Brain microvascular endothelial cell (primary cell): ENCODE data around the gene PPP3CA.

ENCODE experiments used
- DNase-seq: peaks from one replicate; pipeline ENCODE4 v3.0.0-alpha.2; 2020
- H3K27ac ChIP-seq: fragments of 250-450 bp; sonication (Bioruptor Pico); 2 replicates; pipeline ENCODE4 v1.5.1; 2020; ENCODE audit warnings: mild to moderate bottlenecking, moderate library complexity
- H3K27me3 ChIP-seq: fragments of 250-450 bp; sonication (Bioruptor Pico); replicated peaks from 2 replicates; pipeline ENCODE4 v1.5.1; 2020; ENCODE audit warnings: mild to moderate bottlenecking
- H3K36me3 ChIP-seq: fragments of 250-450 bp; sonication (Bioruptor Pico); replicated peaks from 2 replicates; pipeline ENCODE4 v1.5.1; 2020; ENCODE audit warnings: mild to moderate bottlenecking
- H3K4me3 ChIP-seq: 2 replicates; pipeline ENCODE4 v1.5.1; 2011; ENCODE audit warnings: low read depth, mild to moderate bottlenecking, control low read depth, low read length, moderate library complexity
- in situ Hi-C: cut with HindIII; loops from 2 replicates; pipeline ENCODE4 v1.10.0; 2017; ENCODE audit warnings: low sequenced_read_pairs, low pct_ligation_motif_present
- TF ChIP-seq, protein P1 (sequence below): IDR thresholded peaks from 2 replicates; pipeline ENCODE4 v1.5.1; 2011; ENCODE audit warnings: low read depth, mild to moderate bottlenecking, moderate library complexity, low read length, control low read depth, inconsistent platforms; ENCODE audit errors: missing control alignments

PPP3CA gene

DNA sequence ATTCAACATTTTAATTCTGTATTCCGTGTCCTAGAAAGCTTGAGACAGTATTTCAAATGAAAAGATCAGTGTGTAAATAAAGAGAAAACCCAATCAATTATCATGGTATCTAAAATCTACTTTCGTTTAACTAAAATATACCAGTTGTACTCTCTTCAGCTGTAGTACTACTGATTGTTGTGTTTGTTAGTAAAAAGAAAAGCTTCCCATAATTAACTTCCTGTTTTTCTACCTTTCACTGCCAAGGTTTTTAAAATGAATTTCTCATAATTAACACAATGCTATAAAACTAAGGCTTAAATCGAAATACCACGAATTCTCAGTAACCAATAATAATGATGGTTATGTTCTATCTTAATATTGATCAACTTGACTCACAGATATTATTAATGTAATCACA lies 37.4 kb downstream of the PPP3CA start:
- Histone ChIP-seq H3K4me3 (no peak overlapping the region), H3K27ac (no peak overlapping the region), H3K27me3 (no peaks in the 10 kb centered on the region), H3K36me3 (no peaks in the 10 kb centered on the region)
- in situ Hi-C loops, result no loop called here
- TF ChIP-seq, protein P1, sequence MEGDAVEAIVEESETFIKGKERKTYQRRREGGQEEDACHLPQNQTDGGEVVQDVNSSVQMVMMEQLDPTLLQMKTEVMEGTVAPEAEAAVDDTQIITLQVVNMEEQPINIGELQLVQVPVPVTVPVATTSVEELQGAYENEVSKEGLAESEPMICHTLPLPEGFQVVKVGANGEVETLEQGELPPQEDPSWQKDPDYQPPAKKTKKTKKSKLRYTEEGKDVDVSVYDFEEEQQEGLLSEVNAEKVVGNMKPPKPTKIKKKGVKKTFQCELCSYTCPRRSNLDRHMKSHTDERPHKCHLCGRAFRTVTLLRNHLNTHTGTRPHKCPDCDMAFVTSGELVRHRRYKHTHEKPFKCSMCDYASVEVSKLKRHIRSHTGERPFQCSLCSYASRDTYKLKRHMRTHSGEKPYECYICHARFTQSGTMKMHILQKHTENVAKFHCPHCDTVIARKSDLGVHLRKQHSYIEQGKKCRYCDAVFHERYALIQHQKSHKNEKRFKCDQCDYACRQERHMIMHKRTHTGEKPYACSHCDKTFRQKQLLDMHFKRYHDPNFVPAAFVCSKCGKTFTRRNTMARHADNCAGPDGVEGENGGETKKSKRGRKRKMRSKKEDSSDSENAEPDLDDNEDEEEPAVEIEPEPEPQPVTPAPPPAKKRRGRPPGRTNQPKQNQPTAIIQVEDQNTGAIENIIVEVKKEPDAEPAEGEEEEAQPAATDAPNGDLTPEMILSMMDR, result no peak
- no peak for DNase-seq

- DNase-seq, result no peak
These were observed 39.4 kb downstream of the PPP3CA start for GRCh38 chr4:101307899-101308298.

DNA sequence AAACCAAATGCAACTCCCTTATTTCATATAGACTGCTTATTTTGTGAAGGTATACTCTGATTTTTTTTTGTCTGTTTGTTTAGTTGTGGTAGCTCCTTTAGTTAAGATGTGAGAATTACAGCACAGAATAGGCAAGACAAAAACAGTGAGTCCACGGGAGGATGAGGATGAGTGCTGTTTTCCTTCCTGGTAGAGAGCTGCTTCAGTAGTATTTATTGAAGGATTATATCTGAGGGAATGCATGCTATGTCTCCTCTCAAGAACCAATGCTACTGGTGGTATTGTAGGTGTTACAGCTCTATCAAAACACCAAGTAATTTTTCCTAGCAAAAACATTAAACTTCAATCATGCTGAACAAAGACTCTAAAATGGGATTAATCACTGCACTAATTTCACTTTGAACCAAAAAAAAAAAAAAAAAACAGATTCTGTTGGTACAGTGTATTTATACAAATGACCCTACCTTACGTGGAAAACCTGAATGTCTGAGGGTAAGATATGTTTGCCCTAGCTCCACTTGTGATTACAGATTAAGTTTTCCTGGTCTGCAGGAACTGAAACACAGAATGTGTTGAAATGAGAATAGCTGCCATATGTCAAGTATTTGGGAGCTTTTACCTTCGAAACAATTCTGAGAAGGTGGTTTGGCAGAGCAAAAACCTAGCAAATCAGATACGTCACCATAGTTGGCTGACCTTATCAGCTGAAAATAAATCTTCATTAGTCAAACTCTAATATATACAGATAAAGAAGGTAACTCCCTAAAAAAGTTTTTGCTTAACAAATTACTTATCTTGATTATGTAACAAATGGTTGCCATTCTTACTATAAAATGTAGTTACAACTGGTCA lies 40.3 kb downstream of the PPP3CA start:
- TF ChIP-seq, protein P1, result no peak
- Histone ChIP-seq H3K27ac (no peak overlapping the region), H3K27me3 (no peaks in the 10 kb centered on the region), H3K36me3 (no peaks in the 10 kb centered on the region), H3K4me3 (no peak overlapping the region)
- no peak for DNase-seq
- in situ Hi-C loops, result no loop called here

More at GRCh38 chr4:101307899-101308298, 39.4 kb downstream of the PPP3CA start:
- Histone ChIP-seq H3K27ac (no peak overlapping the region), H3K4me3 (no peak overlapping the region), H3K27me3 (no peaks in the 10 kb centered on the region), H3K36me3 (no peaks in the 10 kb centered on the region)
- in situ Hi-C loops, result no loop called here
- TF ChIP-seq, protein P1, result no peak

- no peak overlapping the region for H3K4me3 ChIP-seq
- in situ Hi-C loops, result no loop called here
- TF ChIP-seq, protein P1, result no peak
- DNase-seq, result no peak
- no peak overlapping the region for H3K27ac ChIP-seq
- no peaks in the 10 kb centered on the region for H3K27me3 ChIP-seq
- H3K36me3 ChIP-seq, result no peaks in the 10 kb centered on the region
These were observed 41.1 kb downstream of the PPP3CA start for GRCh38 chr4:101306225-101306624.

DNA sequence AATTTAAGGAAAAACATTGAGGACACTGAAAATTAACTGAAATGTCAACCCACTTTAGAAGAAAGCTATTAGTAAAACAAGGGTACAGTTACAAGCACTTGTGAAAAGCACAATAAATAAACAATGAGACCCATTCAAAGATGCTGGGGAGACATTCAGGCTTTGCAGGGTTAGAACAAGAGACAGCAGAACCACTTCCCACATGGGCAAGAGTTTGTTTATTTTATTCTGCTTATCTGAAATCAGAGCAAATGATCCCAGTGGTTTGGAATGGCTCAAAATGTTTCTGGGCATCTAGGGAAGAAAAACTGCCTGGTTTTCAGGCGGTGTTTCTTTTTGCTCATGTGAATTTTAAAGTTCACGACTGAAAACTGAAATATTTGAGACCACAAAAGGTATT lies 42.4 kb downstream of the PPP3CA start:
- in situ Hi-C loops, result no loop called here
- H3K27ac ChIP-seq, result peak overlapping the region; percentile 16
- DNase-seq, result peak; percentile 66

More for the DNA sequence above, 42.4 kb downstream of the PPP3CA start:
- H3K4me3 ChIP-seq, result no peak overlapping the region
- no peaks in the 10 kb centered on the region for H3K27me3 ChIP-seq
- TF ChIP-seq, protein P1, result no peak
- no peaks in the 10 kb centered on the region for H3K36me3 ChIP-seq
